HEK293T (cell line): Measurements from ENCODE around the gene MYO9A.

Experiments used
- BHLHE40 ChIP-seq: fragments of 450-650 bp; IDR thresholded peaks from 2 replicates; pipeline ENCODE4 v1.6.1; 2016; ENCODE audit warnings: mild to moderate bottlenecking, moderate library complexity, borderline replicate concordance
- FOXK2 ChIP-seq: fragments of 450-650 bp; IDR thresholded peaks from 2 replicates; pipeline ENCODE4 v1.6.1; 2016; ENCODE audit warnings: mild to moderate bottlenecking
- SP1 ChIP-seq: fragments of 450-650 bp; IDR thresholded peaks from 2 replicates; pipeline ENCODE4 v1.6.1; 2017
- TARDBP ChIP-seq: fragments of 450-650 bp; IDR thresholded peaks from 2 replicates; pipeline ENCODE4 v1.6.1; 2016

GRCh38 chr15:72034351-72034750, 83.6 kb downstream of the MYO9A start:
- TF ChIP-seq FOXK2, result no peak
- no peak for TF ChIP-seq TARDBP
- TF ChIP-seq SP1, result no peak
- no peak for TF ChIP-seq BHLHE40
